ENCODE data around the gene TGM4. TPM values are rescaled to one million over a fixed set of nuclear protein-coding genes. Genes with fewer than 3 reads are reported as not detected.

TGM4 gene
- total and polyA plus RNA-seq, 9 of the 15 experiments (the other 6 are each of a cell fraction or from before 2014, with no cell fraction given) = not detected

GRCh38 chr3:44899683-44900367 is 25.4 kb downstream of the TGM4 start:
- no peaks in the 10 kb centered on the region for H3K9me3 ChIP-seq (replicated peaks; ENCODE audit: control insufficient read depth, insufficient read depth, low read depth, low read length)
- 7% methylated on average over 13 of the region's 13 CpGs for WGBS (ENCODE audit: insufficient coverage, low coverage, missing lambda C conversion rate)
- H3K27ac ChIP-seq (ENCODE audit: extremely low read depth, low read depth, low read length) = no peak overlapping the region
- ATAC-seq (peak; percentile 54), DNase-seq (ENCODE audit: extremely low read depth in 1 of 4, low spot score in 3 of 4) (no peak), FAIRE-seq (no peak)
- ChIA-PET CTCF (ENCODE audit: low intra/inter-chr PET ratio) (no interaction called here), POLR2A (no interaction called here)
- H3K4me3 ChIP-seq = no peak overlapping the region
- H3K4me1 ChIP-seq (replicated peaks in 1 of 2; ENCODE audit: control insufficient read depth in 2 of 2, insufficient read depth in 2 of 2, low read length in 2 of 2) = no peaks in the 10 kb centered on the region
- no peaks in the 10 kb centered on the region for H4K20me1 ChIP-seq (replicated peaks; ENCODE audit: control insufficient read depth, insufficient read depth, low read length)
- H3K79me2 ChIP-seq (ENCODE audit: control insufficient read depth, insufficient read depth, low read length) = no peaks in the 10 kb centered on the region
- H3K4me2 ChIP-seq (ENCODE audit: insufficient read depth, low read length) = no peak overlapping the region
- no peaks in the 10 kb centered on the region for H3K36me3 ChIP-seq (ENCODE audit: control insufficient read depth, insufficient read depth, low read length)
- no peaks in the 10 kb centered on the region for H3K9me1 ChIP-seq (ENCODE audit: control insufficient read depth, insufficient read depth, low read length)
- intact Hi-C loops (cut with micrococcal nuclease) (no loop called here), in situ Hi-C loops (cut with MboI) (loop anchor here (5.0 kb wide), 1 partner anchor 363 kb away; no protein-coding TSS in a partner anchor)
- BruUV-seq (replicated peaks) = no TSS peak
- H3K9ac ChIP-seq (ENCODE audit: insufficient read depth in 1 of 2, low read depth in 2 of 2, low read length in 2 of 2) = no peak overlapping the region
- H2AFZ ChIP-seq (ENCODE audit: low read depth, low read length) = no peak overlapping the region
- H3K27me3 ChIP-seq (ENCODE audit: control insufficient read depth in 2 of 2, insufficient read depth in 2 of 2, low read length in 2 of 2) = peaks cover 45 to 63% of the 10 kb centered on the region in 2 experiments
- TF ChIP-seq RAD51 (IDR thresholded peaks at IDR 0.05; ENCODE audit: borderline replicate concordance, low read depth) (no peak), ZNF431 (CRISPR knock-in tag; IDR thresholded peaks at IDR 0.05) (no peak), FOXP1 (CRISPR knock-in tag; IDR thresholded peaks at IDR 0.05) (no peak), SREBF1 (IDR thresholded peaks at IDR 0.05; ENCODE audit: borderline replicate concordance, low read depth, low read length) (no peak), GATAD2B (IDR thresholded peaks at IDR 0.05; ENCODE audit: borderline replicate concordance) (no peak), SMARCA5 (IDR thresholded peaks at IDR 0.05) (no peak), SMAD1 (IDR thresholded peaks at IDR 0.05; ENCODE audit: low read depth, low read length, partially characterized antibody) (no peak), BACH1 (tag; IDR thresholded peaks at IDR 0.05) (no peak), ZHX1 (conservative IDR thresholded peaks at IDR 0.05; ENCODE audit: low read length) (no peak), PREB (CRISPR knock-in tag; IDR thresholded peaks at IDR 0.05) (no peak), CREB3 (tag; conservative IDR thresholded peaks at IDR 0.05; ENCODE audit: low read depth) (no peak), HES1 (IDR thresholded peaks at IDR 0.05; ENCODE audit: low read depth) (no peak), TOE1 (IDR thresholded peaks at IDR 0.05; ENCODE audit: borderline replicate concordance) (no peak), TOE1 (CRISPR knock-in tag; IDR thresholded peaks at IDR 0.05; ENCODE audit: borderline replicate concordance, low read depth) (no peak), HMGXB4 (CRISPR knock-in tag; IDR thresholded peaks at IDR 0.05) (no peak)
